SU-DHL-6 (cell line): ENCODE data around the gene ABL2.

Experiments used
- EZH2phosphoT487 ChIP-seq: fragments of 200-600 bp; sonication (generic), shearing (Covaris generic); conservative IDR thresholded peaks from 2 replicates; pipeline ENCODE4 v1.6.1; 2018; ENCODE audit warnings: mild to moderate bottlenecking, antibody characterized with exemption, low read length, moderate library complexity, mixed read lengths
- TF ChIP-seq, protein P1 (sequence below): fragments of 200-600 bp; sonication (generic); IDR thresholded peaks from one replicate; pipeline ENCODE4 v1.5.1; 2017; ENCODE audit warnings: antibody characterized with exemption, mild to moderate bottlenecking, low read length, moderate library complexity; ENCODE audit not compliant: insufficient read depth, poor library complexity, severe bottlenecking

DNA sequence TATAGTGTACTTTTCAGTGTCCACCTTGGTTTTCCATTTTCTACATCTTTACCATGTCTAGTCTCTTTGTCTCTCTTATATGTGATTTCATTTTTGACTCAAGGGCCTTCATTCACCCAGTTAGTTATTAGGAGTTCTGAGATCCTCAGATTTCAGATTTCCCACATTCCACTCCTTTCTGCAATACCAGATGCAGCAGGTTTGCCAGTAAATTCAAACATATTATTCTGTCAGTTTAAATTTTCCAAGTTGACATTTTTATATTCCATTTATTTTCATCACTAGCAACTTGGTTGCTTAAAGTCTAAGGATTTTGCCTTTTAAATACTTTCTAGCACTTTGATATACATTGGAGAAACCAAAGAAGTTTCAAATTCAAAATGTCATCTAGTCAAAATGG lies 42.4 kb downstream of the ABL2 start:
- TF ChIP-seq, protein P1, sequence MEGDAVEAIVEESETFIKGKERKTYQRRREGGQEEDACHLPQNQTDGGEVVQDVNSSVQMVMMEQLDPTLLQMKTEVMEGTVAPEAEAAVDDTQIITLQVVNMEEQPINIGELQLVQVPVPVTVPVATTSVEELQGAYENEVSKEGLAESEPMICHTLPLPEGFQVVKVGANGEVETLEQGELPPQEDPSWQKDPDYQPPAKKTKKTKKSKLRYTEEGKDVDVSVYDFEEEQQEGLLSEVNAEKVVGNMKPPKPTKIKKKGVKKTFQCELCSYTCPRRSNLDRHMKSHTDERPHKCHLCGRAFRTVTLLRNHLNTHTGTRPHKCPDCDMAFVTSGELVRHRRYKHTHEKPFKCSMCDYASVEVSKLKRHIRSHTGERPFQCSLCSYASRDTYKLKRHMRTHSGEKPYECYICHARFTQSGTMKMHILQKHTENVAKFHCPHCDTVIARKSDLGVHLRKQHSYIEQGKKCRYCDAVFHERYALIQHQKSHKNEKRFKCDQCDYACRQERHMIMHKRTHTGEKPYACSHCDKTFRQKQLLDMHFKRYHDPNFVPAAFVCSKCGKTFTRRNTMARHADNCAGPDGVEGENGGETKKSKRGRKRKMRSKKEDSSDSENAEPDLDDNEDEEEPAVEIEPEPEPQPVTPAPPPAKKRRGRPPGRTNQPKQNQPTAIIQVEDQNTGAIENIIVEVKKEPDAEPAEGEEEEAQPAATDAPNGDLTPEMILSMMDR = no peak
- no peak for TF ChIP-seq EZH2phosphoT487
